Stimulated activated naive CD4-positive, alpha-beta T cell (primary cell): ENCODE results near the gene LGALS12.

Experiments
- DNase-seq, 6 experiments: peaks; one replicate each; lab custom pipeline; 2025; lab: John Stamatoyannopoulos, UW

The LGALS12 gene

GRCh38 chr11:63560506-63561180 is 54.8 kb downstream of the LGALS12 start:
- DNase-seq, result peak in 5 of 6 experiments; percentile 27 to 46 (median 38)

- no peak for DNase-seq
These were observed 57.5 kb downstream of the LGALS12 start, which contains the start of gene PLAAT2 for GRCh38 chr11:63563201-63564055. PLAAT2 (minus strand) TSS chr11:63563379; CDS start chr11:63563324, 55 bp downstream.

- no peak for DNase-seq
These were observed 58.3 kb downstream of the LGALS12 start for GRCh38 chr11:63564056-63564774.

GRCh38 chr11:63564784-63565350 is 59.0 kb downstream of the LGALS12 start:
- no peak for DNase-seq
